ENCODE results near the gene ENDOV.

ENDOV gene

GRCh38 chr17:80442764-80443163 lies 27.8 kb downstream of the ENDOV start:
- TF ChIP-seq CTCF (IDR thresholded peaks at IDR 0.05; ENCODE audit: insufficient read depth, missing control alignments), result no peak
- FAIRE-seq, result no peak
- DNase-seq (ENCODE audit: insufficient read length, low spot score), result no peak

DNA sequence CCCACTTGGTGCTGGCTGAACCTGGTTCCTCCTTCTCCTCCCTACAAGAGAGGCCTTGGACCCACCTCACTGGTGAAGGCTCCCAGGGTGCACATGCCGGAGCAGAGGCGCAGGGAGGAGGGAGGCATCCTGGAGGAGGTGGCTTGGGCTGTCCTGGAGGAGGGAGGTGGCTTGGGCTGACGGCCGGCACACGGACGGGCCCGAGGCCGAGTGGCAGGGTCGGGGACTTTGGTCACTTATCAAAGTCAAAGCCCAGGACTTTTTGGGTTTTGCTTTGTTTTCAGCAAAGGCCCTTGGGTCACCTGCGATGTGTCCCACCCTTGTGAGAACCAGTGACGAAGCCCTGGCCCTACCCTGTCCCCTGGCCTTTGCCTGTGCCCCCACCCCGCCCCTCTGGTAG lies 28.5 kb downstream of the ENDOV start:
- no peak for DNase-seq (ENCODE audit: insufficient read length, low spot score)
- FAIRE-seq, result no peak
- no peak for TF ChIP-seq CTCF (IDR thresholded peaks at IDR 0.05; ENCODE audit: insufficient read depth, missing control alignments)

GRCh38 chr17:80443916-80444643 lies 29.1 kb downstream of the ENDOV start:
- DNase-seq (ENCODE audit: insufficient read length, low spot score), result no peak
- FAIRE-seq, result no peak
- TF ChIP-seq CTCF (IDR thresholded peaks at IDR 0.05; ENCODE audit: insufficient read depth, missing control alignments), result no peak

DNA sequence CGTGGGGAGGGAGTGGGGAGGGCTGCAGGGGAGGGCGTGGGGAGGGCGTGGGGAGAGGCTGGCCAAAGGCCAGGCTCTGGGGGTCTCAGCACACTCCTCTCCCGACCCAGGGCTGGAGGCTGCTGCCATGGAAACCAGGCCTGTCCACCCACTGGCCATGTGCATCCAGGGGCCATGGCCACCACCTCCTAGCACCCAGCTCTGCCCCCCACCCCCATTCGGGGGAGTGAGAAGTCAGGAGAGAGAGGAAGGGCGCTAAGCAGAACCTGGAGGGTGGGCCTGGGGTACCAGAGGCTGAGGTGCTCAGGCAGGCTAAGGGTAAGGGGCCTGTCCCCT lies 29.6 kb downstream of the ENDOV start:
- FAIRE-seq (no peak), DNase-seq (ENCODE audit: insufficient read length, low spot score) (no peak)
- TF ChIP-seq CTCF (IDR thresholded peaks at IDR 0.05; ENCODE audit: insufficient read depth, missing control alignments), result no peak

- FAIRE-seq, result no peak
- no peak for DNase-seq (ENCODE audit: insufficient read length, low spot score)
- no peak for TF ChIP-seq CTCF (IDR thresholded peaks at IDR 0.05; ENCODE audit: insufficient read depth, missing control alignments)
These were observed 30.2 kb downstream of the ENDOV start for GRCh38 chr17:80445007-80445725.

GRCh38 chr17:80445726-80446110 lies 30.8 kb downstream of the ENDOV start:
- no peak for DNase-seq (ENCODE audit: insufficient read length, low spot score)
- no peak for FAIRE-seq
- TF ChIP-seq CTCF (IDR thresholded peaks at IDR 0.05; ENCODE audit: insufficient read depth, missing control alignments), result no peak

Data from D721Med (cell line).